NCI-H2196 (cell line): ENCODE measurements around the gene NABP2.
"Not testable (repeated sequence)": the region's sequence is repeated elsewhere in the genome, so short reads cannot be mapped to it uniquely, and the experiment has no call there.

ENCODE experiments used
- DNase-seq: peaks from one replicate; lab custom pipeline; 2025; ENCODE audit not compliant: unreplicated experiment; lab: John Stamatoyannopoulos, UW

The NABP2 gene

GRCh38 chr12:56271031-56271430 is 46.9 kb downstream of the NABP2 start:
- no peak for DNase-seq

- not testable (repeated sequence) for DNase-seq
These were observed 48.3 kb downstream of the NABP2 start for GRCh38 chr12:56272468-56272867.

GRCh38 chr12:56274299-56274698 is 50.2 kb downstream of the NABP2 start:
- no peak for DNase-seq

- DNase-seq: no peak
These were observed 54.8 kb downstream of the NABP2 start for GRCh38 chr12:56278905-56279304.
